AG08395 (cell line): ENCODE data around the gene ACTL7B.
"Not testable (repeated sequence)": the region's sequence is repeated elsewhere in the genome, so short reads cannot be mapped to it uniquely, and the experiment has no call there.

ENCODE experiments used
- DNase-seq: peaks from one replicate; pipeline ENCODE4 v3.0.0; 2012; ENCODE audit warnings: mixed read lengths, low spot score

ACTL7B gene

DNA sequence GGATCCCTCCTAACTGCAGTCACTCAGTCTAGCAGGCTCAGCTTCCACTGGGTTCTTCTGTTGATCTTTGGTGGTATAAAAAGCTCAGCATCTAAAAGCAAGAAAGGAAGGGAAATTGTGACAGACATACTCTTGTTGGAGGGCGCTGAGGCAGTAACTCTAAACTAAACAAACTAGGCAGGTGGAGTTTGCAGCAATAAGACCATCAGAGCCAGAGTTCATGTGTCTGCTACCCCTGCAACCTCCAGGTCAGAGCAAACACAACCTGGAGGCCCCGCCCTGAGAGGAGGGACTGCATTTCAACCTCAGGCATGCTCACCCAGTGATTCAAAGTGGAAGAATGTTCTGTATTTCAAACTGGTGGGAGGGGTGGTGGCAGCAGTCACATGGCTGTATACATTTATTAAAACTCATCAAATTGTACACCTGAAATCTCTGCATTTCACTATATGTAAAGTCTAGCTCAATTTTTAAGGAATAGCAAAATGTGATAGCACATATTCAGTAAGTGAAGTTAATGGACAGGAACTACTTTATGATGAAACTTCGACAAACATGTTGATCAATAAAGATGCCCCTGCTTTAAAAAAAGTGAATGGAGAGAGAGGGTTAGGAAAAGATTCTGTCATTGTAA, 13.4 kb upstream of the ACTL7B start:
- peak; percentile 57 for DNase-seq

DNA sequence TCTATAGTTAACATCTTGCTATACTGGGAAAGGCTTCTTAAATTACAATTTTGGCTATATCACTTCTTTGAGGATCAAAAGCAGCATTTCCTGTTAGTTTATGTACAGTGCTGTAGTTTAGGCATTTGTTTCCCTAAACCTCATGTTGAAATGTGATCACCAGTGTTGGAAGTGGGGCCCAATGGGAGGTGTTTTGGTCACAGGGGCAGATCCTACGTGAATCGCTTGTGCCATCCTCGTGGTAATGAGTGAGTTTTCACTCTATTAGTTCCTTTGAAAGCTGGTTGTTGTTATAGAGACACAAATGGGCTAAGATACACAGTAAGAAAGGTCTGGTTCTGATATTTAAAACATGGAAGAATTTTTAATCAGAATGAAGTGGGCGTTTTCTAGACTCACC, 12.0 kb upstream of the ACTL7B start:
- no peak for DNase-seq

DNA sequence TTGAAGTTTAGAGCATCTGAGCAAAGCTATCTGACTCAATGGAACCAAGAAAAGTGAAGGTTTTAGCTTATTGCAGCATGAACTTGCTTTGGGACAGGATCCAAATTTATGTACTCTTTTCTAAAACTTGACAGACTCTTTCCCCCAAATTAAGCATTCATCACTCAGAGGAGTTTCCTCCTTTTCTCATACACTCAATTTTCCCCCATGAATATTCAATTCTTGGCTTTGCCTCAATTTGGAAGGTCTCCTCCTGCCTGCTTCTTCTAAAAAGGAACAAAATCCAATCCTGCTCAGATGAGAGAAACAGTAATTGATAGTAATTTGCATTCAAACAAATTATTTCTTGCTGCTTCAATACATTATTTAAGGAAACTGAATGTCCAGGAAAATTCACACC, 11.3 kb upstream of the ACTL7B start:
- no peak for DNase-seq

DNA sequence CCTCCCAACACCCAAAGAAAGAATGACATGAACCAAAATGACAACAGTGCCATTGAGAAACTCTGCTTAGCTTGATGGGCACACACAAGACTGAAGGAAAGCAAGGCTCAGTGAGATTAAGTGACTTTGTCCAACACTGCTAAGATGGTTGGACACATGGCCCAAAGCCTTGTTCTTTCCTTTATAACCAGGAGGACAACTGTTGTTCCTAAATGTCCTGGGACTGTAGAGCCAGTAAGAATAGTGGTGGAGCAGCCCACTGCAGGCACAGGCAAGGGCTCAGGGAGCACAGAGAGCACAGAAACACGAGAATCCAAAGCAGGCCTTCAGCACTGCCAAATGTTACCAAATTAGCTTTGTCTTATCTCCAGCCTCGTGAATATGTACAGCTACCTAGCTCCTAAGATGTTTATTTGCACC, 10.2 kb upstream of the ACTL7B start:
- no peak for DNase-seq

DNA sequence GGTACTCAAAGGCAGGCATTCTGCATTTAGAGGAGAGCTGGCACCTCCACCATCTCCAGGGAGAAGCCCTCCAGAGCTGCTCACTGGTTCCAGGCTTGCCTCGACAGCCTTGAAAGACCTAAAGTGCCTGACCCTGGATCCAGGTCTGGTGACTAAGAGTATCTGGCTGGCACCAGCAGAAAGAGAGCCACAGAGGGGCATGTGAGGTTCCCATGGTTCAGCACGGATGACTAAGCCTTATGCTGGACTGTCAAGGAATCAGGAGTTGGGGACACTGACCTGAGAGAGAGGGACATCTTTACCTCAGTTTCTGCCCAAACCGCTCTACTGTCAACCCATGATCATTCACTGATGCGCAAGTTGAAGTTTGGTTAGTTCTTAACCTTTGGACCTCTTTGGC, 9.3 kb upstream of the ACTL7B start:
- no peak for DNase-seq

- DNase-seq, result no peak
Measured at GRCh38 chr9:108864446-108864845, 8.7 kb upstream of the ACTL7B start.

- DNase-seq, result no peak
Measured at GRCh38 chr9:108863891-108864290, 8.1 kb upstream of the ACTL7B start.

GRCh38 chr9:108861997-108862396, 6.2 kb upstream of the ACTL7B start, which contains the start of gene ACTL7A:
Gene ACTL7A (plus strand): TSS chr9:108862266. CDS start chr9:108862323, 57 bp downstream.
- no peak for DNase-seq

DNA sequence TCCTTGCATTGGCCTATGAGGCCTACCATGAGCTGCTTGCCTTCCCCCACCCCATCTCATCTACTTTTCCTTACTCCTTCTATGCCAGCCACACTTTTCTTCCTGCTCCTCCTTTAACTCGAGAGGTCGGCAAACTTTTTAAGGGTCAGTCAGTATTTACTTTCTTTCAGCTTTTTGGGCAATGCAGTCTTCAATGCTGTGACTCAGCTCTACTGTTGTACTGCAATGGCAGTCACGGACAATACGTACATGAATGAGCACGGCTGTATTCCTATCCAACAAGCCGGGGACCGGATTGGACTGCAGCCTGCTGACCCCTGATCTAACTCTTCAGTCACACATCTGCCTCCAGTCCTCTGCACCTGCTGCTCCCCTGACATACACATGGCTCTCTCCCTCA, 5.7 kb upstream of the ACTL7B start:
- DNase-seq, result no peak

- DNase-seq, result no peak
Measured at GRCh38 chr9:108860764-108861163, 5.0 kb upstream of the ACTL7B start.

DNA sequence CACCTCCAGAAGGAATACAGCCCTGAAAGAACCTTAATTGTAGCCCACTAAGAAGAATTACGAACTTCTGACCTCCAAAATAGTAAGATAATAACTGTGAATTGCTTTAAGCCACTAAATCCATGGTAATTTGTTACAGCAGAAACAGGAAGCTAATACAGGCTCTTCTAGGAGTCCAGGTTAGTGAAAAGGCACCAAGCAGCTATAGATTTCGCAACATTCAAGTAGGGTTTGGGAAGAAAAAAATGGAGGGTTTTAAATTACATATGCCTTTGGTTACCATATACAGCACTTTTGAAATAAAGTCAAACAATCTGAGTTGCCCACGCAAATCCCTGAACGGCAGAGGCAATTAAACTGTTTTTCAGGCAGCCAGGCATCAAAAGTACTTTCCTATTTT, 4.6 kb upstream of the ACTL7B start:
- DNase-seq, result no peak

GRCh38 chr9:108859459-108860114, 3.8 kb upstream of the ACTL7B start:
- no peak for DNase-seq

DNA sequence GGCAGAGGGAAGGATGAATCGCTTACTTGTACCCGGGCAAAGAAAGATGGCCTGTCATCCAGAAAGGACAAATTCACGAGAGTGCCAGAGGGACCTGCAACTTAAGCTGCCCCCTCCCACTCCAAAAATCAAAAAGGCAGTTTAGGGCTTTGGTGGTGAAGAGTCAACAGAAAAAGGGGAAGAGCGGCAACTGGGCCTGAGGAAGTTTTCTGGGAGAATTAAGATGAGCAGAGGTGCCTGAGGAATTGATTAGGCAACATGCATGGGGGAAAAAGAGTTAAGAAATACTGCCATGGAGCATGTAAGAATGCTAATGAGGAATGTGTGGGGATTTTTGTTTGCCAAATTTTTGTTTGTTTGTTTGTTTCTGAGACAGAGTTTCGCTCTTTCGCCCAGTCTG, 1.8 kb upstream of the ACTL7B start:
- DNase-seq, result no peak

- no peak for DNase-seq
Measured at GRCh38 chr9:108855529-108855886, 278 bp downstream of the ACTL7B start.

GRCh38 chr9:108854641-108855528, 901 bp downstream of the ACTL7B start:
- no peak for DNase-seq

DNA sequence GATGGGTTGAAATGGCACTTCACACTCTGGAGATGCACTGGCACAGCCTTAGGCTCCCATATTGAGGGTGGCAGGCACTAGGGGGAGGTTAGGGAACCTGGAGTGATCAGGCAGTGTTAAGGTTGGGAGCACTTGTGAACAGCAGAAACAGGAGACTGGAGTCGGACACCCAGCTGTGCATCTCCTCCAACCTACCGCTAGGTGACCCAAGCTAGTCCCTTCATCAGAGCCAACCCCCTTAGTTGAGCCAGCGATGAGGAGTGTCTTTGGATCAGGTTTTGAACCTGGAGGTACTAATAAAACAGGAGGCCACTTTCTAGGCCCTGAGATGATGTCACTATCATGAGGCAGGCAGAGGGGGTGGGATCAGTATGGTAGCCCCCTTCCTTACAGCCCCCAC, 1.7 kb downstream of the ACTL7B start:
- no peak for DNase-seq

DNA sequence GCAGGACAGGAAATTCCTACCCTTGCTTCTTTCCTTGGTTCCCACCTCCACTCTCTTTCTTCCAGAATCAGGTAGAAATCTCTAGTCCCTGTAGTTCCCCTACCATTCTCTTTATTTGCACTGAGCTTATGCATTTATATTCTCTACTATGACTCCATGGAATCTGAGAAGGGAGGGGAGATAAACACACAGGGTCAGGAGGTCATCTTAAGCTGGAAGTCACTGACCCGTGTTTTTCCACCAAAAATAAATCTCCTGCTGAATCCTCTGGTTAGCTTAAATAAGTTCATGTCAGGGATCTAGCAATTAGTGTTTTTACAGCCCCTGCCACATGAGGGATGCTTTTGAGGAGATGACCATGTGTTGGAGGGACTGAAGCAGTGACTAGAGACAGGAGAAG, 3.7 kb downstream of the ACTL7B start:
- DNase-seq, result no peak

GRCh38 chr9:108851138-108851537, 4.6 kb downstream of the ACTL7B start:
- DNase-seq, result no peak

DNA sequence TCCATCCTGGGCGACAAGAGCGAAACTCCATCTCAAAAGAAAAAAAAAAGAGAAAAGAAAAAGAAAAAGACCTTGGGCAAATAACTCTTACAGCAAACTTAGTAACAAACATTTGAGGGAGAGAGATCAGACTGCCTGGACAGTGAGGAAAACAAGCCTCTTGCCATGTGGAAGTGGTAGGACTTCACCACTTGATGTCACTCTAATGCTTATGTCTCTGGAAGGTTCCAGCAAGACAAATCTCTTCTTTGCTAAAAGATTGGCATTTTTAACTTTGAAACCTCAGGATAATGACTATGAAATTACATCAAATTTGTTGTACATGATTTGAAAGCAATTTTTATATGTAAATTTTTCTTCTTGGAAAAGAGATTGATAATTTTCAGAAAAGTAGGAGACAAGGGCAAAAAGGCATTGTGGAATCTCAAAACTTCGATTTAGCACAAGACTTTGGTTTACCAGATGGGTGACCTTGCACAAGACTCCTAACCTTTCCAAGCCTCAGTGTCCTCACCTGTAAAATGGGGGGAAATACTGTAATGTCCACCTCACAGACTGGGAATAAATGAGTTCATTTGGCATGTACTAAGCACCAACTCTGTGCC, 5.4 kb downstream of the ACTL7B start:
- DNase-seq, result peak; percentile 48

GRCh38 chr9:108848296-108848695, 7.5 kb downstream of the ACTL7B start:
- DNase-seq, result not testable (repeated sequence)

- no peak for DNase-seq
Measured at GRCh38 chr9:108845947-108846346, 9.8 kb downstream of the ACTL7B start.

DNA sequence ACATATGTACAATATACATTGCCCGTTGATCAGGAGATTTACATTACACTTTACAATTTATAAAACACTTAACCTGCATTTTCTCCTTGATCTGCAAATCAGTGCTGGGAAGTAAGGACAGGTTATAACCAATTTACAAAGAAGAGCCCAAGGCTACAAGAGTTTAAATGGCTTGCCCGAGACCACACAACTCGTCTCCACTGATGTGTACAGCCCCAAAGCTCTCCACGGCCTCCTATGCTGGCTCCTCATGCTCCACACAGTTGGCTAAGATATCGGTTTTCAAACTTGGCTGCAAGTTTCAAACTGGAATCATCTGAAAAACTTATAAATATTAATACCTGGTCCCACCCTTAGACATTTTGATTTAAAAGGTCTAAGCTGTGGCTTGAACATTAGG, 10.3 kb downstream of the ACTL7B start:
- no peak for DNase-seq

DNA sequence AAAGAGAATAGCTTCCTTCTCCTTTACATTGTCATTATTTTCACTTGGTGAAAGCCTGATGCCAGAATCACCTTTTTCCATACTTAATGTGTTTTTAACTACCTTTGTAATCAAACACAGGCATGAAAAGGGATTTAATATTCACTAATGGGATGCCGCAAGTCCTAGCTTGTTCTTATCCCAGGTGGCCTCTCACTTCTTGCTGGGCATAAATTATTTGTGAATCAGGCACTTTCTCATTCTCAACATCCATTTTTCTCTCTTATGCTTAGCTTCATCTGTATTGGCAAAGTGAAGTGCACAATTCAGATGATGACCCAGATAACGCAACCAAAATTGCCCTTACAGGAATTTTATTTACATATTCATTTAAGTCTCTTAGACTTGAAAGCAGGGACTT, 10.9 kb downstream of the ACTL7B start:
- no peak for DNase-seq
